ENCODE results near the gene PLA2G3. TPM values are rescaled to one million over a fixed set of nuclear protein-coding genes. Genes with fewer than 3 reads are reported as not detected.

Gene PLA2G3
- total and polyA plus RNA-seq, 2 of the 13 experiments (the other 11 are each of a cell fraction or from before 2014, with no cell fraction given) = 0.12 to 0.42 TPM

GRCh38 chr22:31102441-31103081 lies 37.7 kb downstream of the PLA2G3 start (continued):
- TF ChIP-seq, protein P1, sequence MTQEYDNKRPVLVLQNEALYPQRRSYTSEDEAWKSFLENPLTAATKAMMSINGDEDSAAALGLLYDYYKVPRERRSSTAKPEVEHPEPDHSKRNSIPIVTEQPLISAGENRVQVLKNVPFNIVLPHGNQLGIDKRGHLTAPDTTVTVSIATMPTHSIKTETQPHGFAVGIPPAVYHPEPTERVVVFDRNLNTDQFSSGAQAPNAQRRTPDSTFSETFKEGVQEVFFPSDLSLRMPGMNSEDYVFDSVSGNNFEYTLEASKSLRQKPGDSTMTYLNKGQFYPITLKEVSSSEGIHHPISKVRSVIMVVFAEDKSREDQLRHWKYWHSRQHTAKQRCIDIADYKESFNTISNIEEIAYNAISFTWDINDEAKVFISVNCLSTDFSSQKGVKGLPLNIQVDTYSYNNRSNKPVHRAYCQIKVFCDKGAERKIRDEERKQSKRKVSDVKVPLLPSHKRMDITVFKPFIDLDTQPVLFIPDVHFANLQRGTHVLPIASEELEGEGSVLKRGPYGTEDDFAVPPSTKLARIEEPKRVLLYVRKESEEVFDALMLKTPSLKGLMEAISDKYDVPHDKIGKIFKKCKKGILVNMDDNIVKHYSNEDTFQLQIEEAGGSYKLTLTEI (CRISPR knock-in tag; conservative IDR thresholded peaks at IDR 0.05) = no peak
- TF ChIP-seq, protein P2, sequence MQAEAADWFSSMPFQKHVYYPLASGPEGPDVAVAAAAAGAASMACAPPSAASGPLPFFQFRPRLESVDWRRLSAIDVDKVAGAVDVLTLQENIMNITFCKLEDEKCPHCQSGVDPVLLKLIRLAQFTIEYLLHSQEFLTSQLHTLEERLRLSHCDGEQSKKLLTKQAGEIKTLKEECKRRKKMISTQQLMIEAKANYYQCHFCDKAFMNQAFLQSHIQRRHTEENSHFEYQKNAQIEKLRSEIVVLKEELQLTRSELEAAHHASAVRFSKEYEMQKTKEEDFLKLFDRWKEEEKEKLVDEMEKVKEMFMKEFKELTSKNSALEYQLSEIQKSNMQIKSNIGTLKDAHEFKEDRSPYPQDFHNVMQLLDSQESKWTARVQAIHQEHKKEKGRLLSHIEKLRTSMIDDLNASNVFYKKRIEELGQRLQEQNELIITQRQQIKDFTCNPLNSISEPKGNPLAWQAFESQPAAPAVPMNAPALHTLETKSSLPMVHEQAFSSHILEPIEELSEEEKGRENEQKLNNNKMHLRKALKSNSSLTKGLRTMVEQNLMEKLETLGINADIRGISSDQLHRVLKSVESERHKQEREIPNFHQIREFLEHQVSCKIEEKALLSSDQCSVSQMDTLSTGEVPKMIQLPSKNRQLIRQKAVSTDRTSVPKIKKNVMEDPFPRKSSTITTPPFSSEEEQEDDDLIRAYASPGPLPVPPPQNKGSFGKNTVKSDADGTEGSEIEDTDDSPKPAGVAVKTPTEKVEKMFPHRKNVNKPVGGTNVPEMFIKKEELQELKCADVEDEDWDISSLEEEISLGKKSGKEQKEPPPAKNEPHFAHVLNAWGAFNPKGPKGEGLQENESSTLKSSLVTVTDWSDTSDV (CRISPR knock-in tag; IDR thresholded peaks at IDR 0.05) = no peak
- TF ChIP-seq, protein P3, sequence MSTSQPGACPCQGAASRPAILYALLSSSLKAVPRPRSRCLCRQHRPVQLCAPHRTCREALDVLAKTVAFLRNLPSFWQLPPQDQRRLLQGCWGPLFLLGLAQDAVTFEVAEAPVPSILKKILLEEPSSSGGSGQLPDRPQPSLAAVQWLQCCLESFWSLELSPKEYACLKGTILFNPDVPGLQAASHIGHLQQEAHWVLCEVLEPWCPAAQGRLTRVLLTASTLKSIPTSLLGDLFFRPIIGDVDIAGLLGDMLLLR (CRISPR knock-in tag; IDR thresholded peaks at IDR 0.05) = no peak
- no peak for TF ChIP-seq ZNF232 (CRISPR knock-in tag; IDR thresholded peaks at IDR 0.05; ENCODE audit: borderline replicate concordance)
- no peak for TF ChIP-seq ATAD3A (CRISPR knock-in tag; IDR thresholded peaks at IDR 0.05)
- TF ChIP-seq SRF (IDR thresholded peaks at IDR 0.05; ENCODE audit: low read depth, low read length) = 0 out of 2 replicates have a peak, but pooled peaks have one; percentile 53
- TF ChIP-seq CEBPB (IDR thresholded peaks at IDR 0.05; ENCODE audit: borderline replicate concordance, low read depth, low read length) = peak; percentile 94
- TF ChIP-seq ZNF10 (CRISPR knock-in tag; IDR thresholded peaks at IDR 0.05; ENCODE audit: borderline replicate concordance, low read depth) = no peak
- TF ChIP-seq SIN3A (IDR thresholded peaks at IDR 0.05; ENCODE audit: borderline replicate concordance, low read depth, low read length) = no peak
- TF ChIP-seq ZNF710 (CRISPR knock-in tag; IDR thresholded peaks at IDR 0.05; ENCODE audit: borderline replicate concordance) = 0 out of 2 replicates have a peak, but pooled peaks have one; percentile 33
- no peak for TF ChIP-seq ZNF224 (CRISPR knock-in tag; IDR thresholded peaks at IDR 0.05)
- no peak for TF ChIP-seq ETV6 (CRISPR knock-in tag; conservative IDR thresholded peaks at IDR 0.05)
- no peak for TF ChIP-seq ARID2 (CRISPR knock-in tag; IDR thresholded peaks at IDR 0.05; ENCODE audit: borderline replicate concordance)
- TF ChIP-seq MAZ (IDR thresholded peaks at IDR 0.05; ENCODE audit: borderline replicate concordance, low read depth, low read length) = peak; percentile 18; the same call in 1 of the 2 replicates
- peak; percentile 50; the same call in 1 of the 2 replicates for TF ChIP-seq MAZ (CRISPR knock-in tag; IDR thresholded peaks at IDR 0.05; ENCODE audit: low read depth)
- no peak for TF ChIP-seq MXD4 (CRISPR knock-in tag; IDR thresholded peaks at IDR 0.05)
- no peak for TF ChIP-seq ZNF775 (CRISPR knock-in tag; IDR thresholded peaks at IDR 0.05; ENCODE audit: borderline replicate concordance)
- no peak for TF ChIP-seq CHD4 (IDR thresholded peaks at IDR 0.05; ENCODE audit: borderline replicate concordance, low read length)
- no peak for TF ChIP-seq HNRNPL (IDR thresholded peaks at IDR 0.05; ENCODE audit: low read depth, low read length)
- TF ChIP-seq ZNF124 (CRISPR knock-in tag; IDR thresholded peaks at IDR 0.05) = no peak
- no peak for TF ChIP-seq ZNF790 (CRISPR knock-in tag; IDR thresholded peaks at IDR 0.05; ENCODE audit: borderline replicate concordance)
- TF ChIP-seq ZNF652 (CRISPR knock-in tag; IDR thresholded peaks at IDR 0.05; ENCODE audit: borderline replicate concordance, low read depth) = no peak
- no peak for TF ChIP-seq ZNF180 (CRISPR knock-in tag; IDR thresholded peaks at IDR 0.05; ENCODE audit: borderline replicate concordance, low read depth)
- TF ChIP-seq ZNF543 (CRISPR knock-in tag; IDR thresholded peaks at IDR 0.05) = no peak
